Forelimb muscle (tissue), 1 donor: ENCODE measurements around the gene QSER1. TPM values are rescaled to one million over a fixed set of nuclear protein-coding genes. Genes with fewer than 3 reads are reported as not detected.
"Not testable (repeated sequence)": the region's sequence is repeated elsewhere in the genome, so short reads cannot be mapped to it uniquely, and the experiment has no call there.

Experiments
- DNase-seq: peaks from one replicate; pipeline ENCODE4 v3.0.0-alpha.2; 2013; ENCODE audit warnings: low read depth
- polyA plus RNA-seq: library from polyadenylated mRNA; unstranded; fragments of 120-200 nt; gene quantifications from one replicate; pipeline ENCODE4 v1.2.1, GENCODE V29; 2013; ENCODE audit not compliant: insufficient read length

QSER1 gene
- polyA plus RNA-seq, result 18.9 TPM

- DNase-seq, result no peak
These were observed at the start of gene QSER1 for GRCh38 chr11:32892355-32893092. Gene QSER1, plus strand, starts transcription at chr11:32892811. Its CDS starts 315 bp downstream, at chr11:32893126.

DNA sequence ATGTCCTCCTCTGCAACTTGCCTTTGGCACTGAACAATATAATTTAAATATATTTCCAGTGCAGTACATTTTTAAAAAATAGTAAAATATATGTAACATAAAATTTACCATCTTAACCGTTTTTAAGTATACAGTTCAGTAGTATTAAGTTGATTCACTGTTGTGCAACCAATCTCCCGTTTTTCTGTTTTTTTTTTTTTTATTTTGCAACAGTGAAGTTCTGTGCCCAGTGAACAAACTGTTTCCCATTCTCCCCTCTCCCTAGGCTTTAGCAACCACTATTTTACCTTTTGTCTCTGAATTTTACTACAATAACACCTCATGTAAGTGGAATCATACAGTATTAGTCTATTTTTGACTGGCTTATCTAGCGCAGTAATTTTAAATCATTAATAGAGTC lies 49.1 kb upstream of the QSER1 start:
- no peak for DNase-seq

DNA sequence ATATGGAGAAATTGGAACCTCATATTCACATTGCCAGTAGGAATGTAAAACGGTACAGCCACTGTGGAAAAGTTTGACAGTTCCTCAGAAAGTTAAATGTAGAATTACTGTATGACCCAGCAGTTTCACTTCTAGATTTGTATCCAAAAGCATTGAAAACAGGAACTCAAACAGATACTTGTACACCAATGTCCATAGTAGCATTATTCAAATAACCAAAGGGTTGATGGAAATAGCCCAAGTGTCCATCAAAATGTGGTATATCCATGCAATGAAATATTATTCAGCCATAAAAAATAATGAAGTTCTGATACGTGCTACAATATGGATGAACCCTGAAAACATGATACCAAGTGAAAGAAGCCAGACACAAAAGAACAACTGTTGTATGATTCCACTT lies 45.1 kb upstream of the QSER1 start:
- DNase-seq, result no peak

- DNase-seq, result no peak
These were observed 42.9 kb upstream of the QSER1 start for GRCh38 chr11:32849761-32850160.

DNA sequence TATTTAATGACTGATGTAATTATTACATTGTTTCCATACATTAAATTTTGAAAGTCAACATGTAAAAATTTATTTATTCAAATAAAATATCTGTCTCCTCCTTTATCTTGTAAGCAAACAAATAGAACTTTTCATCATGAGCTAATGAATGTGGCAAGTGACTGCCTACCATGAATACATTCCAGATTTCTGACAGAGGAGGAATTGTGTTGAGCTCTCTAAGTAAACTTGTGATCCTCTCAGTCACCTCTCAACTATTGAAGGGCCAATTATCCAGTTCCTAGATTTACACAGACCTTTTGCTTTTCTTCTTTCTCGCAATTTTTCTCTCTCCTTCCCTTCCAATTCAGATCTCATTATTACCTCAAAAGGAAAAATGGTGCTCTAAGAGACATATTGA lies 41.4 kb upstream of the QSER1 start:
- DNase-seq, result no peak

DNA sequence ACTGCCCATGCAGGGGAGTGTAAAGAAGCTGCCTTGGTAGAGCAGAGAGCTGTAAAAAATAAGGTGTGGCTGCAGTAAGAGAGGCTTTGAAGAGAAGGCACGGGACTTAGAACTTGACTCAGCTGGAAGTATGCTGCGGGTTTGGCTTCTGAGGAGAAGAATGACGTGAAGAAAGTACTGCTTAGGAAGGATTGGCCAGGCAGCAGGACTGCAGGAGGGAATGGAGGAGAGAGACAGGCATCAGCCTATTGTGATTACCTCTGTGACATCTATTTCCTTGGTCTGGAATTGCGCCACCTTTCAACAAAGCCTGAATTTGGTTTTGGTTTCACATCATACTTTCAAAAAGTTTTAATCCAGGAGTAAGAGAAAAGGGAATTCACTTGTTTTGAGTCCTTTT lies 40.4 kb upstream of the QSER1 start:
- DNase-seq, result no peak

GRCh38 chr11:32855601-32856000 lies 37.0 kb upstream of the QSER1 start:
- no peak for DNase-seq

GRCh38 chr11:32858731-32859130 lies 33.9 kb upstream of the QSER1 start:
- DNase-seq, result no peak

- DNase-seq, result no peak
These were observed 30.6 kb upstream of the QSER1 start for GRCh38 chr11:32861850-32862577.

DNA sequence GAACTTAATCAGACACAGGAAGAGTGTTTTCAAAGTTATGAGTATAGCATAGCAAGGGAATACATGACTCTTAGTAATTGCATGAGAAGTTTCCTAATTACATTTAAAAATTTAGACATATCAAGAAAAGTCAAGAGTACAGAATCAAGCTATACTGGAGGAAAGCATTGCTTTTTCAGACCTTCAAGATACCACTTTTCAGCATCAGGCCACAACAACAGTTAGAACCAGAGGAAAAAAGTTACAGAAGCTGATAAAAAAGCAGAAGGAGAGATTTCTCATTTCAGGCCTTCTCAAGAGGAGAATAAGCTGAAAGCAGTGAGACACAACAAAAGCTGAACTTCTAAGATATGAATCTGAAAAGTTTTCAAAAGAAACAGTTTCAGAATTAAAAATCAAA lies 28.1 kb upstream of the QSER1 start:
- DNase-seq, result no peak

- not testable (repeated sequence) for DNase-seq
These were observed 23.9 kb upstream of the QSER1 start for GRCh38 chr11:32868752-32869151.

GRCh38 chr11:32870676-32871075 lies 21.9 kb upstream of the QSER1 start:
- no peak for DNase-seq

DNA sequence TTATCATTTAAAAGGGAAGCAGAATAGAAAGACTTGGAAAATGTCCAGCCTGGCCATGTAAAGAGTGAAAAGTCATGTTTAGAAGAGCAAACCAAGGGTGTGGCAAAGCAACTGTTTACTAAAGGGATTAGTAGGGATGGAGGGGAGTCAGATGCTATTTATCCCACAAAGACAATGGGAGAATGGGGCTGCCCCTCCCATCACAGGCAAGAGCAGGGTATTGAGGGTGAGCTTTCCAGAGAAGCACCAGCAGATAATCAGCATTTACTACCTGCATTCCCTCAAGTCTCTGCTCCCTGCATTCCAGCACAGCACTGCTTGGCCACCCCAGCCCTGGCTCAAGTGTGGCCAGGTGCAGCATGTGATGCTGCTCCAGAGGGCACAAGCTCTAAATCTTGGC lies 18.5 kb upstream of the QSER1 start:
- no peak for DNase-seq

DNA sequence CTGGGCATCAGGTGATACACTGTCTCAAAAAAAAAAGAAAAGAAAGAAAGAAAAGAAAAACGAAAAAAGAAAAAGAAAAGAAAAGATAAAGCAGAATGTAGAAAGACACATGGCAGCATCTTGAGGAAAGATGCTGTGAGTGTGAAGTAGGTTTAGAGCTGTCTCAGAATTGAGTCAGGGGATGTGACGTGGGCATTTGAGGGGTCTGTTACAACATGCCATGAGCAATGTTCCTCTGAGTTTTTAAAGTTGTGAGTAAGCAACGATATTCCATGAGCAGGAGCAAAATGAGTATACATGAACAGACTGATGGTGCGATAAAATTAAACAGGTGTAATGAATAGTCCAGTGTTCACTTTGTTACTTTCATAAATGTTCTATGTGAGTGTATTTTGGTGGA lies 11.3 kb upstream of the QSER1 start:
- DNase-seq, result no peak

DNA sequence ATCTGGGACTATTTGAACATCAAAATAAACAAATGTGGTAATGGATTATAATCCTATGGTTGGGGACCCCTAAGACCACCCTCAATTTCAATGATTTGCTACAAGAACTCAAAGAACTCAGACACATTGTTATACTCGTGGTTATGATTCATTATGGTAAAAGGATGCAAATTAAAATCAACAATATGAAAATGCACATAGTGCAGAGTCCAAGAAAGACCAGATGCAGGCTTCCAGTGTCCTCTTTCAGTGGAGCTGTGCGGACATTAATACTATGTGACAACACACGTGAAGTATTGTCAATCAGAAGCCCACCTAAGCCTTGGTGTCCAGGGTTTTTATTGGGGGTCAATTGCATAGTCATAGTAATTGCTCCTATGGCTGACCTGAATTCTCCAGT lies 9.2 kb upstream of the QSER1 start:
- no peak for DNase-seq

DNA sequence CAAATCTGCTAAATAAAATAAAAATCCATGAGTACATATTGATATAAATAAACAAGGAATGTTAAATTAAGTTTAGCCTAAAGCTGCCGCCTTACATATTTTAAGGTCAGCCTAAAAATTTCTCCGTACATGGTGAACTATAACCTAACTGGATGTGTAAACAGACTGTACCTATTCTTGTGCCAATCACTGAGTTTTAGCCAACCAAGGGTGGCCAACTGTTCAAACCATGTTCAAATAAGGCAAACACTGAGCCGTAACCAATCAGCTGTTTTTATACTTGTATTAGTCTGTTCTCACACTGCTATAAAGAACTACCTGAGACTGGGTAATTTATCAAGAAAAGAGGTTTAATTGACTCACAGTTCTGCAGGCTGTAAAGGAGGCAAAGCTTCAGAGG lies 8.6 kb upstream of the QSER1 start:
- no peak for DNase-seq

- DNase-seq, result no peak
These were observed 7.7 kb upstream of the QSER1 start for GRCh38 chr11:32884770-32885384.

GRCh38 chr11:32885556-32885955 lies 7.1 kb upstream of the QSER1 start:
- no peak for DNase-seq

- DNase-seq, result no peak
These were observed 6.4 kb upstream of the QSER1 start for GRCh38 chr11:32886180-32886579.

DNA sequence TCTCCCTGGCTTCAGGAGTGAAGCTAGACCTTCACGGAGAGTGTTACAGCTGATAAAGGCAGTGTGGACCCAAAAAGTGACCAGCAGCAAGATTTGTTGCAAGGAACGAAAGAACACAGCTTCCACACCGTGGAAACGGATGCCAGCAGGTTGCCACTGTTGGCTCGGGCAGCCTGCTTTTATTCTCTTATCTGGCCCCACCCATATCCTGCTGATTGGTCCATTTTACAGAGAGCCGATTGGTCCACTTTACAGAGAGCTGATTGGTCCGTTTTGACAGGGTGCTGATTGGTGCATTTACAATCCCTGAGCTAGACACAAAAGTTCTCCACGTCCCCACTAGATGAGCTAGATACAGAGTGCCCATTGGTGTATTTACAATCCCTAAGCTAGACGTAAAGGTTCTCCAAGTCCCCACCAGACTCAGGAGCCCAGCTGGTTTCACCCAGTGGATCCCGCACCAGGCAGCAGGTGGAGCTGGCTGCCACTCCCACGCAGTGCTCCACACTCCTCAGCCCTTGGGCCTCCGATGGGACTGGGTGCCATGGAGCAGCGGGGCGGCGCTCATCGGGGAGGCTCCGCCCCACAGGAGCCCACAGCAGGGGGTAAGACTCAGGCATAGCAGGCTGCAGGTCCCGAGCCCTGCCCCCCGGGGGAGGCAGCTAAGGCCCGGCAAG lies 4.8 kb upstream of the QSER1 start:
- not testable (repeated sequence) for DNase-seq

GRCh38 chr11:32888384-32888710 lies 4.3 kb upstream of the QSER1 start:
- DNase-seq, result not testable (repeated sequence)

- DNase-seq, result no peak
These were observed 3.8 kb upstream of the QSER1 start for GRCh38 chr11:32888805-32889204.
